HepG2 (cell line): Measurements from ENCODE around the gene FXR2. TPM values are rescaled to one million over a fixed set of nuclear protein-coding genes. Genes with fewer than 3 reads are reported as not detected.

ENCODE experiments used
- GATAD2A ChIP-seq: IDR thresholded peaks from 2 replicates; pipeline ENCODE4 v1.6.1; 2016
- HNF1B ChIP-seq: sonication (generic); formaldehyde crosslinking; IDR thresholded peaks from 2 replicates; pipeline ENCODE4 v1.5.1; 2020; ENCODE audit warnings: mild to moderate bottlenecking, moderate library complexity, missing genetic modification reagents
- LCORL ChIP-seq, 2 experiments: fragments of 450-650 bp in 1 of 2; sonication (generic) in 1 of 2; formaldehyde crosslinking in 1 of 2; IDR thresholded peaks; 2 replicates each; pipeline versions ENCODE4 v1.5.0 to v1.6.1; 2017 to 2020; ENCODE audit warnings: antibody characterized with exemption in 1 of 2, missing genetic modification reagents in 1 of 2
- NONO ChIP-seq, 2 experiments: fragments of 450-650 bp in 1 of 2; sonication (generic) in 1 of 2; formaldehyde crosslinking in 1 of 2; IDR thresholded peaks in 1 of 2; conservative IDR thresholded peaks in 1 of 2; 2 replicates each; pipeline versions ENCODE4 v1.6.1 to v1.8.0; 2017 to 2022; ENCODE audit warnings: mild to moderate bottlenecking in 1 of 2, missing genetic modification reagents in 1 of 2, moderate library complexity in 1 of 2
- TCF12 ChIP-seq, 2 experiments: fragments of 450-650 bp in 1 of 2; sonication (generic) in 1 of 2; formaldehyde crosslinking in 1 of 2; IDR thresholded peaks; 2 replicates each; pipeline versions ENCODE4 v1.6.1 to v1.8.0; 2017 to 2022; ENCODE audit warnings: antibody characterized with exemption in 1 of 2, mild to moderate bottlenecking in 1 of 2, missing genetic modification reagents in 1 of 2, moderate library complexity in 1 of 2
- ZBTB25 ChIP-seq: IDR thresholded peaks from 2 replicates; pipeline ENCODE4 v1.6.1; 2018; ENCODE audit warnings: missing genetic modification reagents
- ZMAT5 ChIP-seq: sonication (generic); formaldehyde crosslinking; IDR thresholded peaks from 2 replicates; pipeline ENCODE4 v1.5.0; 2020; ENCODE audit warnings: mild to moderate bottlenecking, low read depth, missing genetic modification reagents, borderline replicate concordance
- ZNF121 ChIP-seq: sonication (generic); formaldehyde crosslinking; IDR thresholded peaks from 2 replicates; pipeline ENCODE4 v1.5.0; 2020; ENCODE audit warnings: mild to moderate bottlenecking, missing genetic modification reagents
- ZNF225 ChIP-seq: sonication (generic); formaldehyde crosslinking; IDR thresholded peaks from 2 replicates; pipeline ENCODE4 v1.4.0; 2020; ENCODE audit warnings: mild to moderate bottlenecking, missing genetic modification reagents
- ZNF496 ChIP-seq: sonication (generic); formaldehyde crosslinking; IDR thresholded peaks from 2 replicates; pipeline ENCODE4 v1.8.1; 2023; ENCODE audit warnings: mild to moderate bottlenecking, moderate library complexity, missing genetic modification reagents; ENCODE audit not compliant: insufficient replicate concordance
- ZNF562 ChIP-seq: sonication (generic); formaldehyde crosslinking; IDR thresholded peaks from 2 replicates; pipeline ENCODE4 v1.8.0; 2022; ENCODE audit warnings: missing genetic modification reagents, borderline replicate concordance
- ZNF776 ChIP-seq: sonication (generic); formaldehyde crosslinking; IDR thresholded peaks from 2 replicates; pipeline ENCODE4 v1.4.0; 2020; ENCODE audit warnings: mild to moderate bottlenecking, missing genetic modification reagents
- ZSCAN22 ChIP-seq: sonication (generic); formaldehyde crosslinking; IDR thresholded peaks from 2 replicates; pipeline ENCODE4 v1.4.0; 2020; ENCODE audit warnings: mild to moderate bottlenecking, missing genetic modification reagents
- polyA plus RNA-seq, 8 experiments: library from polyadenylated mRNA; depleted of rRNA in 3 of 8; stranded (reverse) in 7 of 8; unstranded in 1 of 8; fragments of >200 nt; fragmentation: Illumina TruSeq in 4 of 8; extraction: Trizol in 4 of 8; gene quantifications; 2 replicates each; pipeline versions ENCODE4 v1.2.1 to v1.2.3, GENCODE V29; 2011 to 2016; ENCODE audit warnings: low read depth in 4 of 8, missing spikeins in 1 of 8, mixed read lengths in 1 of 8; ENCODE audit not compliant: insufficient read depth in 1 of 8
- total RNA-seq, 5 experiments: library from RNA; depleted of rRNA; stranded (reverse); fragments of >200 nt; fragmentation: Illumina TruSeq; extraction: Trizol; gene quantifications; 2 replicates each; pipeline ENCODE4 v1.2.3, GENCODE V29; 2016; ENCODE audit warnings: low read depth in 1 of 5
- TF ChIP-seq, protein P1 (sequence below): sonication (generic); formaldehyde crosslinking; IDR thresholded peaks from 2 replicates; pipeline ENCODE4 v1.5.0; 2020; ENCODE audit warnings: mild to moderate bottlenecking, missing genetic modification reagents, borderline replicate concordance

FXR2 gene
- total and polyA plus RNA-seq, 2 of the 13 experiments (the other 11 are each of a cell fraction or from before 2014, with no cell fraction given): 20.9 to 24.4 TPM

DNA sequence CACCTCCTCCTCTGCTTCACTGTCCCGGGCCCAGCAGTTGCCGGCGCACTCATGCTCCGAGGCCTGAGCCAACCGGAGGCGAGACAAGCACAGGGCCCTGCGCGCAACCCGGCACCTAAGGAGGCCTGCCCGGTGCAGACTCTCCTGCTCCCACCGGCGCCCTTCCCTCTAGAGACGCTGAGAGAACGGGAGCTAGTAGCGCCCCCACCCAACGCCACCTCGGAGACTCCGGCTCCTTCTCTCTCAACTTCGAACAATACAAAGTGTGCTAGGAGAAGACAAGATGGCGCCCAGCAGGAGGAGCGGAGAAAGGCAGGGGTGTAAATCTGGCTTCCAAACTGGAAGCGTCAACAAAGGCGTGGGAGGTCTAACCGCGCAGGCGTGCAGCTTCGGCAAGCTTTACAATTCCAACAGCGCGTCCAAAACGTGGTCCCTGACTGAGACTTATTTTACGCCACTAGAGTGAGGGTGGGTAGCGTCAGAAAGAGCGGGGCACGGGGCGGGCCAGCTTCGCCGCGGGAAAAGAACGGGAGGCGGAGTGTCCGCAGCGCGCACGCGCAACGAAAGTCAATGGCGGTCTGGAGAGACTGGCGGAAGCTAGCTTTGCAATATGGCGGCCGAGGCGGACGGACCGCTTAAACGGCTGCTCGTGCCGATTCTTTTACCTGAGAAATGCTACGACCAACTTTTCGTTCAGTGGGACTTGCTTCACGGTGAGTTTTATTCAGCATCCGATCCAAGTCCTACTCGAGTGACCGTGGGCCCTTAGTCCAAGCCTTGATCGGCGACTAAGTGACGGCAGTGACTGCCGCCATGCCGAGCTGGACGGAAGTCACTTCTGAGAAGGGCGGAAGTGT, 31.2 kb downstream of the FXR2 start, which contains the start of gene MPDU1 (continued):
- TF ChIP-seq GATAD2A (CRISPR knock-in tag): no peak; the same call in 1 of the 2 replicates
- no peak for TF ChIP-seq ZNF225 (CRISPR knock-in tag)
- TF ChIP-seq ZNF496 (CRISPR knock-in tag): no peak
- TF ChIP-seq ZNF776: no peak
- TF ChIP-seq NONO (IDR thresholded peaks at IDR 0.05): no peak
- TF ChIP-seq NONO (CRISPR knock-in tag; conservative IDR thresholded peaks at IDR 0.05): no peak; the same call in 1 of the 2 replicates
- no peak for TF ChIP-seq TCF12 (IDR thresholded peaks at IDR 0.05)
- no peak for TF ChIP-seq TCF12 (CRISPR knock-in tag; IDR thresholded peaks at IDR 0.05)
- TF ChIP-seq ZNF562 (CRISPR knock-in tag): no peak
- TF ChIP-seq ZSCAN22 (CRISPR knock-in tag): no peak
- TF ChIP-seq, protein P1, sequence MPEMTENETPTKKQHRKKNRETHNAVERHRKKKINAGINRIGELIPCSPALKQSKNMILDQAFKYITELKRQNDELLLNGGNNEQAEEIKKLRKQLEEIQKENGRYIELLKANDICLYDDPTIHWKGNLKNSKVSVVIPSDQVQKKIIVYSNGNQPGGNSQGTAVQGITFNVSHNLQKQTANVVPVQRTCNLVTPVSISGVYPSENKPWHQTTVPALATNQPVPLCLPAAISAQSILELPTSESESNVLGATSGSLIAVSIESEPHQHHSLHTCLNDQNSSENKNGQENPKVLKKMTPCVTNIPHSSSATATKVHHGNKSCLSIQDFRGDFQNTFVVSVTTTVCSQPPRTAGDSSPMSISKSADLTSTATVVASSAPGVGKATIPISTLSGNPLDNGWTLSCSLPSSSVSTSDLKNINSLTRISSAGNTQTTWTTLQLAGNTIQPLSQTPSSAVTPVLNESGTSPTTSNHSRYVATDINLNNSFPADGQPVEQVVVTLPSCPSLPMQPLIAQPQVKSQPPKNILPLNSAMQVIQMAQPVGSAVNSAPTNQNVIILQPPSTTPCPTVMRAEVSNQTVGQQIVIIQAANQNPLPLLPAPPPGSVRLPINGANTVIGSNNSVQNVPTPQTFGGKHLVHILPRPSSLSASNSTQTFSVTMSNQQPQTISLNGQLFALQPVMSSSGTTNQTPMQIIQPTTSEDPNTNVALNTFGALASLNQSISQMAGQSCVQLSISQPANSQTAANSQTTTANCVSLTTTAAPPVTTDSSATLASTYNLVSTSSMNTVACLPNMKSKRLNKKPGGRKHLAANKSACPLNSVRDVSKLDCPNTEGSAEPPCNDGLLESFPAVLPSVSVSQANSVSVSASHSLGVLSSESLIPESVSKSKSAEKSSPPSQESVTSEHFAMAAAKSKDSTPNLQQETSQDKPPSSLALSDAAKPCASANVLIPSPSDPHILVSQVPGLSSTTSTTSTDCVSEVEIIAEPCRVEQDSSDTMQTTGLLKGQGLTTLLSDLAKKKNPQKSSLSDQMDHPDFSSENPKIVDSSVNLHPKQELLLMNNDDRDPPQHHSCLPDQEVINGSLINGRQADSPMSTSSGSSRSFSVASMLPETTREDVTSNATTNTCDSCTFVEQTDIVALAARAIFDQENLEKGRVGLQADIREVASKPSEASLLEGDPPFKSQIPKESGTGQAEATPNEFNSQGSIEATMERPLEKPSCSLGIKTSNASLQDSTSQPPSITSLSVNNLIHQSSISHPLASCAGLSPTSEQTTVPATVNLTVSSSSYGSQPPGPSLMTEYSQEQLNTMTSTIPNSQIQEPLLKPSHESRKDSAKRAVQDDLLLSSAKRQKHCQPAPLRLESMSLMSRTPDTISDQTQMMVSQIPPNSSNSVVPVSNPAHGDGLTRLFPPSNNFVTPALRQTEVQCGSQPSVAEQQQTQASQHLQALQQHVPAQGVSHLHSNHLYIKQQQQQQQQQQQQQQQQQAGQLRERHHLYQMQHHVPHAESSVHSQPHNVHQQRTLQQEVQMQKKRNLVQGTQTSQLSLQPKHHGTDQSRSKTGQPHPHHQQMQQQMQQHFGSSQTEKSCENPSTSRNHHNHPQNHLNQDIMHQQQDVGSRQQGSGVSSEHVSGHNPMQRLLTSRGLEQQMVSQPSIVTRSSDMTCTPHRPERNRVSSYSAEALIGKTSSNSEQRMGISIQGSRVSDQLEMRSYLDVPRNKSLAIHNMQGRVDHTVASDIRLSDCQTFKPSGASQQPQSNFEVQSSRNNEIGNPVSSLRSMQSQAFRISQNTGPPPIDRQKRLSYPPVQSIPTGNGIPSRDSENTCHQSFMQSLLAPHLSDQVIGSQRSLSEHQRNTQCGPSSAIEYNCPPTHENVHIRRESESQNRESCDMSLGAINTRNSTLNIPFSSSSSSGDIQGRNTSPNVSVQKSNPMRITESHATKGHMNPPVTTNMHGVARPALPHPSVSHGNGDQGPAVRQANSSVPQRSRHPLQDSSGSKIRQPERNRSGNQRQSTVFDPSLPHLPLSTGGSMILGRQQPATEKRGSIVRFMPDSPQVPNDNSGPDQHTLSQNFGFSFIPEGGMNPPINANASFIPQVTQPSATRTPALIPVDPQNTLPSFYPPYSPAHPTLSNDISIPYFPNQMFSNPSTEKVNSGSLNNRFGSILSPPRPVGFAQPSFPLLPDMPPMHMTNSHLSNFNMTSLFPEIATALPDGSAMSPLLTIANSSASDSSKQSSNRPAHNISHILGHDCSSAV (CRISPR knock-in tag): no peak
- TF ChIP-seq ZMAT5 (CRISPR knock-in tag): no peak
- no peak; the same call in 1 of the 2 replicates for TF ChIP-seq ZBTB25 (CRISPR knock-in tag)
- TF ChIP-seq LCORL (IDR thresholded peaks at IDR 0.05): no peak
- TF ChIP-seq LCORL (CRISPR knock-in tag; IDR thresholded peaks at IDR 0.05): peak; percentile 51; the same call in 1 of the 2 replicates
- TF ChIP-seq ZNF121 (CRISPR knock-in tag): no peak
- peak; percentile 80 for TF ChIP-seq HNF1B (CRISPR knock-in tag)
